Upper lobe of left lung (tissue), 6 donors: Measurements from ENCODE around the gene APLP1. TPM values are rescaled to one million over a fixed set of nuclear protein-coding genes. Genes with fewer than 3 reads are reported as not detected.

Experiments used
- ATAC-seq, 2 donors: fragments of 200-7000 bp; cut with Tn5 transposase; one replicate each; pipeline ENCODE4 v1.9.1; 2022; ENCODE audit warnings: mild to moderate bottlenecking in 2 of 2, moderate library complexity in 2 of 2; ENCODE audit not compliant: low FRiP score in 2 of 2
- DNase-seq, 2 donors: peaks; one replicate each; pipeline ENCODE4 v3.0.0-alpha.2; 2019 to 2020
- H3K27ac ChIP-seq, 4 donors: fragments of 200-600 bp; sonication (generic); one replicate each; pipeline ENCODE4 v1.5.1; 2016 to 2019
- H3K27me3 ChIP-seq, 4 donors: fragments of 200-600 bp; sonication (generic); one replicate each; pipeline ENCODE4 v1.5.1; 2017 to 2019
- H3K36me3 ChIP-seq, 4 donors: fragments of 200-600 bp; sonication (generic); one replicate each; pipeline ENCODE4 v1.5.1; 2016 to 2019
- H3K4me1 ChIP-seq, 4 donors: fragments of 200-600 bp; sonication (generic); one replicate each; pipeline ENCODE4 v1.5.1; 2018 to 2019
- H3K4me3 ChIP-seq, 4 donors: fragments of 200-600 bp; sonication (generic); one replicate each; pipeline ENCODE4 v1.5.1; 2017 to 2019; ENCODE audit warnings: mild to moderate bottlenecking in 2 of 4, moderate library complexity in 1 of 4
- H3K9me3 ChIP-seq, 4 donors: fragments of 200-600 bp; sonication (generic); one replicate each; pipeline ENCODE4 v1.5.1; 2018 to 2019
- EP300 ChIP-seq, 4 donors: sonication (generic); formaldehyde crosslinking; IDR thresholded peaks; one replicate each; pipeline ENCODE4 v1.5.1; 2017; ENCODE audit warnings: antibody characterized with exemption in 4 of 4, control low read depth in 2 of 4
- POLR2A ChIP-seq, 4 donors: fragments of 450-650 bp; IDR thresholded peaks; one replicate each; pipeline ENCODE4 v1.5.1; 2016 to 2017; ENCODE audit warnings: antibody characterized with exemption in 4 of 4, mild to moderate bottlenecking in 2 of 4
- POLR2AphosphoS5 ChIP-seq, 2 donors: sonication (generic); formaldehyde crosslinking; IDR thresholded peaks; one replicate each; pipeline ENCODE4 v1.5.1; 2017; ENCODE audit warnings: antibody characterized with exemption in 2 of 2
- WGBS, 2 donors: methylation state at CpG; one replicate each; pipeline ENCODE4 v1.1.5; 2017 to 2018; 5-methylcytosine and 5-hydroxymethylcytosine counted together
- total RNA-seq, 6 donors: library from RNA; depleted of rRNA in 4 of 6; stranded (reverse); fragments of >200 nt in 4 of 6; gene quantifications; one replicate each; pipeline versions ENCODE4 v1.1.0 to v1.2.1, GENCODE V29; 2016 to 2021
- TF ChIP-seq, protein P1 (sequence below), 6 experiments: fragments of 450-650 bp in 4 of 6; fragments of 200-600 bp in 2 of 6; sonication (generic) in 2 of 6; IDR thresholded peaks; one replicate each; pipeline ENCODE4 v1.5.1; 2016 to 2019; ENCODE audit warnings: antibody characterized with exemption in 6 of 6
- donor health status: DM: no; HTN: no; CAD: no; lungs with moderate emphysema.
- donor health status: DM: no; HTN: yes; CAD: no; lungs with severe emphysema.

APLP1 gene
- 10 to 100 TPM in 1 of 6 donors, 1 to 10 TPM in 4, not detected in 1; 1.5 to 22.8 (median 5.2) TPM for total RNA-seq

GRCh38 chr19:35868172-35868822 is at the start of gene APLP1:
Gene APLP1, plus strand, starts transcription at chr19:35868574. Its CDS starts 63 bp downstream, at chr19:35868637.
- DNase-seq (peak; percentile 60 to 95), ATAC-seq (peak; percentile 42 to 91)
- H3K36me3 ChIP-seq = no peaks in the 10 kb centered on the region
- H3K27ac ChIP-seq = no peak within 1 kb of the TSS
- peaks cover 16 to 26% (median 22%) of the 10 kb centered on the region in 4 donors for H3K4me1 ChIP-seq
- H3K4me3 ChIP-seq = peak within 1 kb of the TSS; percentile 14 to 59 (median 54)
- no peaks in the 10 kb centered on the region for H3K9me3 ChIP-seq
- WGBS, 2 donors = 0% methylated on average over 8 to 22 of the region's 60 CpGs
- TF ChIP-seq POLR2AphosphoS5 (IDR thresholded peaks at IDR 0.05) (no peak), POLR2A (IDR thresholded peaks at IDR 0.05) (no peak), EP300 (IDR thresholded peaks at IDR 0.05) (no peak)
- TF ChIP-seq, protein P1, sequence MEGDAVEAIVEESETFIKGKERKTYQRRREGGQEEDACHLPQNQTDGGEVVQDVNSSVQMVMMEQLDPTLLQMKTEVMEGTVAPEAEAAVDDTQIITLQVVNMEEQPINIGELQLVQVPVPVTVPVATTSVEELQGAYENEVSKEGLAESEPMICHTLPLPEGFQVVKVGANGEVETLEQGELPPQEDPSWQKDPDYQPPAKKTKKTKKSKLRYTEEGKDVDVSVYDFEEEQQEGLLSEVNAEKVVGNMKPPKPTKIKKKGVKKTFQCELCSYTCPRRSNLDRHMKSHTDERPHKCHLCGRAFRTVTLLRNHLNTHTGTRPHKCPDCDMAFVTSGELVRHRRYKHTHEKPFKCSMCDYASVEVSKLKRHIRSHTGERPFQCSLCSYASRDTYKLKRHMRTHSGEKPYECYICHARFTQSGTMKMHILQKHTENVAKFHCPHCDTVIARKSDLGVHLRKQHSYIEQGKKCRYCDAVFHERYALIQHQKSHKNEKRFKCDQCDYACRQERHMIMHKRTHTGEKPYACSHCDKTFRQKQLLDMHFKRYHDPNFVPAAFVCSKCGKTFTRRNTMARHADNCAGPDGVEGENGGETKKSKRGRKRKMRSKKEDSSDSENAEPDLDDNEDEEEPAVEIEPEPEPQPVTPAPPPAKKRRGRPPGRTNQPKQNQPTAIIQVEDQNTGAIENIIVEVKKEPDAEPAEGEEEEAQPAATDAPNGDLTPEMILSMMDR (IDR thresholded peaks at IDR 0.05) = no peak
- peaks cover 0 to 30% (median 10%) of the 10 kb centered on the region in 4 donors for H3K27me3 ChIP-seq

DNA sequence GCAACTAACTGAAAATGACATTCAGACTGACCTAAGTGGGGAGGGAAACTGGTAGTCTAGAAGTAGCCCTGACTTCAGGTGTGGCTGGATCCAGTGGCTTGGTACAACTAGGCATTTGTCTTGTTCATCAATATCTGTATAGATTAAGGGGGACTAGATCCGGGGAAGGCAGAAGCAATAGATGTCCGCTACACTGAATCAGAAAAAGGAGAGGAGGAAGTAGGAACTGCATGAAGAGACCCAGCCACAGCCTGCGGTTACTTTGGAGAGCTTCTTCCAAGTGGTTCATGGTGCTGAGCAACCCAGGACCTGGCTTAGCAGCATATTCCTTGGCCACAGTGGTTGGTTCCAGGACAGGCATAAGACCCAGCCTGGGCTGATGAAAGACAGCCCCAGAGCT is 45.8 kb upstream of the APLP1 start:
- Histone ChIP-seq H3K36me3 (no peaks in the 10 kb centered on the region), H3K4me3 (no peak overlapping the region), H3K27me3 (no peaks in the 10 kb centered on the region), H3K27ac (no peak overlapping the region), H3K4me1 (no peaks in the 10 kb centered on the region), H3K9me3 (no peaks in the 10 kb centered on the region)
- no peak for TF ChIP-seq POLR2AphosphoS5 (IDR thresholded peaks at IDR 0.05)
- TF ChIP-seq, protein P1 (IDR thresholded peaks at IDR 0.05) = no peak
- DNase-seq = no peak
- 66 to 70% methylated on average over 3 of the region's 3 CpGs for WGBS, 2 donors
- ATAC-seq = no peak

- TF ChIP-seq POLR2AphosphoS5 (IDR thresholded peaks at IDR 0.05) (no peak), EP300 (IDR thresholded peaks at IDR 0.05) (no peak), POLR2A (IDR thresholded peaks at IDR 0.05) (no peak)
- TF ChIP-seq, protein P1 (IDR thresholded peaks at IDR 0.05) = no peak
- Histone ChIP-seq H3K27ac (no peak overlapping the region), H3K36me3 (no peaks in the 10 kb centered on the region), H3K27me3 (no peaks in the 10 kb centered on the region), H3K4me3 (no peak overlapping the region), H3K9me3 (no peaks in the 10 kb centered on the region), H3K4me1 (no peaks in the 10 kb centered on the region)
- DNase-seq (no peak), ATAC-seq (no peak)
- WGBS, 2 donors = 74 to 78% methylated on average over 5 of the region's 5 CpGs
Measured at GRCh38 chr19:35824150-35824549, 44.2 kb upstream of the APLP1 start.

- no peak overlapping the region for H3K27ac ChIP-seq
- no peak overlapping the region for H3K4me3 ChIP-seq
- no peaks in the 10 kb centered on the region for H3K36me3 ChIP-seq
- no peaks in the 10 kb centered on the region for H3K9me3 ChIP-seq
- H3K27me3 ChIP-seq = no peaks in the 10 kb centered on the region
- TF ChIP-seq, protein P1 (IDR thresholded peaks at IDR 0.05) = no peak
- TF ChIP-seq POLR2A (IDR thresholded peaks at IDR 0.05) (no peak), EP300 (IDR thresholded peaks at IDR 0.05) (no peak), POLR2AphosphoS5 (IDR thresholded peaks at IDR 0.05) (no peak)
- ATAC-seq (peak; percentile 38 to 49), DNase-seq (no peak)
- no peaks in the 10 kb centered on the region for H3K4me1 ChIP-seq
- 12% methylated on average over 12 of the region's 12 CpGs for WGBS, 2 donors
Measured at GRCh38 chr19:35828692-35829301, 39.6 kb upstream of the APLP1 start.
